Fibroblast of lung (primary cell): ENCODE data around the gene PIWIL4.

Source experiments
- CTCF ChIP-seq, 2 donors: IDR thresholded peaks in 1 of 2; conservative IDR thresholded peaks in 1 of 2; 1 replicate in 1 of 2; 2 replicates in 1 of 2; pipeline ENCODE4 v1.5.1; 2011 to 2012; ENCODE audit warnings: low read length in 2 of 2, control low read depth in 1 of 2, inconsistent platforms in 1 of 2, low read depth in 1 of 2, mild to moderate bottlenecking in 1 of 2
- EZH2 ChIP-seq: IDR thresholded peaks from 2 replicates; pipeline ENCODE4 v1.5.1; 2012; ENCODE audit warnings: low read length, control low read depth, mild to moderate bottlenecking; ENCODE audit errors: missing control alignments

GRCh38 chr11:94539420-94539819 is 27.7 kb upstream of the PIWIL4 start:
- TF ChIP-seq CTCF (conservative IDR thresholded peaks at IDR 0.05 in 1 of 2, IDR thresholded peaks at IDR 0.05 in 1 of 2; ENCODE audit: low read depth in 1 of 2, low read length in 2 of 2): no peak
- TF ChIP-seq EZH2: no peak
